Hematopoietic multipotent progenitor cell treated with erythropoietin and hydrocortisone succinate and interleukin-3 and kit ligand, for 8 days (in vitro differentiated cells): ENCODE measurements around the gene PGD.
"Not testable (repeated sequence)": the region's sequence is repeated elsewhere in the genome, so short reads cannot be mapped to it uniquely, and the experiment has no call there.

Experiments used
- DNase-seq: peaks from one replicate; pipeline ENCODE4 v3.0.0-alpha.2; 2015

The PGD gene

GRCh38 chr1:10438677-10439163 lies 39.9 kb downstream of the PGD start:
- no peak for DNase-seq

- no peak for DNase-seq
These were observed 41.4 kb downstream of the PGD start for GRCh38 chr1:10440305-10440704.

GRCh38 chr1:10440794-10441193 lies 41.9 kb downstream of the PGD start:
- no peak for DNase-seq

GRCh38 chr1:10444248-10444647 lies 45.4 kb downstream of the PGD start:
- no peak for DNase-seq

GRCh38 chr1:10444795-10445397 lies 46.0 kb downstream of the PGD start:
- no peak for DNase-seq

- DNase-seq = no peak
These were observed 48.0 kb downstream of the PGD start for GRCh38 chr1:10446790-10447422.

GRCh38 chr1:10449751-10450150 lies 50.9 kb downstream of the PGD start, which contains the start of gene CORT:
CORT (plus strand) TSS chr1:10450031; CDS start chr1:10450224, 193 bp downstream.
- no peak for DNase-seq

- no peak for DNase-seq
These were observed 51.4 kb downstream of the PGD start for GRCh38 chr1:10450156-10450814.

GRCh38 chr1:10450836-10451235 lies 52.0 kb downstream of the PGD start:
- no peak for DNase-seq

- DNase-seq = no peak
These were observed 52.4 kb downstream of the PGD start for GRCh38 chr1:10451287-10451686.

GRCh38 chr1:10456048-10456447 lies 57.2 kb downstream of the PGD start:
- DNase-seq = no peak

GRCh38 chr1:10456661-10457060 lies 57.8 kb downstream of the PGD start:
- DNase-seq = no peak

- DNase-seq = not testable (repeated sequence)
These were observed 58.6 kb downstream of the PGD start for GRCh38 chr1:10457462-10457861.

GRCh38 chr1:10457875-10458274 lies 59.0 kb downstream of the PGD start:
- DNase-seq = no peak

- DNase-seq = peak; percentile 86
These were observed 60.3 kb downstream of the PGD start for GRCh38 chr1:10459184-10459583.

GRCh38 chr1:10467078-10467477 lies 68.2 kb downstream of the PGD start:
- DNase-seq = no peak

- DNase-seq = no peak
These were observed 71.2 kb downstream of the PGD start for GRCh38 chr1:10470043-10470442.
